SK-N-SH (cell line): ENCODE results near the gene PDE4B. TPM values are rescaled to one million over a fixed set of nuclear protein-coding genes. Genes with fewer than 3 reads are reported as not detected.

ENCODE experiments used
- CTCF ChIA-PET: fragments of 300-600, 350-600 bp; formaldehyde crosslinking; extraction: SDS; loops from one replicate; lab custom pipeline; 2021; lab: Yijun Ruan, JAX
- POLR2A ChIA-PET: fragments of 350-600 bp; sonication (Branson Sonifier 250); formaldehyde crosslinking; extraction: SDS; loops from one replicate; lab custom pipeline; 2020; ENCODE audit warnings: antibody characterized with exemption, inconsistent platforms; lab: Yijun Ruan, JAX
- DNase-seq: peaks from one replicate; pipeline ENCODE4 v3.0.0; 2012
- H2AFZ ChIP-seq: fragments of 200-600 bp; sonication (generic); 2 replicates; pipeline ENCODE4 v1.8.1; 2016; ENCODE audit warnings: antibody characterized with exemption, mild to moderate bottlenecking, low read depth
- H3F3A ChIP-seq: fragments of 200-600 bp; sonication (generic); replicated peaks from 2 replicates; pipeline ENCODE3; 2016; ENCODE audit warnings: antibody characterized with exemption, mild to moderate bottlenecking; ENCODE audit not compliant: insufficient read depth
- H3K27ac ChIP-seq, 2 experiments: fragments of 200-500 bp in 1 of 2; fragments of 200-600 bp in 1 of 2; sonication (Bioruptor generic) in 1 of 2; sonication (generic), shearing (Covaris generic) in 1 of 2; 2 replicates each; pipeline versions ENCODE4 v1.5.1 to v1.6.1; 2014 to 2016; ENCODE audit warnings: low read depth in 2 of 2, inconsistent platforms in 1 of 2, low read length in 1 of 2, mild to moderate bottlenecking in 1 of 2, mixed read lengths in 1 of 2
- H3K27me3 ChIP-seq: fragments of 200-600 bp; sonication (generic), shearing (Covaris generic); 2 replicates; pipeline ENCODE4 v1.6.1; 2016; ENCODE audit warnings: mixed run types; ENCODE audit not compliant: insufficient read depth
- H3K36me3 ChIP-seq, 2 experiments: fragments of 200-500 bp in 1 of 2; fragments of 200-600 bp in 1 of 2; sonication (Bioruptor generic) in 1 of 2; sonication (generic) in 1 of 2; replicated peaks in 1 of 2; 2 replicates each; pipeline versions ENCODE3 to v1.5.1; 2014 to 2016; ENCODE audit warnings: low read length in 1 of 2, mild to moderate bottlenecking in 1 of 2; ENCODE audit not compliant: insufficient read depth in 2 of 2, control insufficient read depth in 1 of 2
- H3K4me1 ChIP-seq, 2 experiments: fragments of 200-500 bp in 1 of 2; fragments of 200-600 bp in 1 of 2; sonication (Bioruptor generic) in 1 of 2; sonication (generic), shearing (Covaris generic) in 1 of 2; 2 replicates each; pipeline versions ENCODE4 v1.5.1 to v1.6.1; 2014 to 2016; ENCODE audit warnings: low read depth in 1 of 2, low read length in 1 of 2, mixed run types in 1 of 2; ENCODE audit not compliant: insufficient read depth in 2 of 2, control insufficient read depth in 1 of 2
- H3K4me2 ChIP-seq: fragments of 200-600 bp; sonication (generic), shearing (Covaris generic); 2 replicates; pipeline ENCODE4 v1.6.1; 2017; ENCODE audit warnings: mixed run types
- H3K4me3 ChIP-seq, 2 experiments: fragments of 200-500 bp in 1 of 2; fragments of 200-600 bp in 1 of 2; sonication (Bioruptor generic) in 1 of 2; sonication (generic), shearing (Covaris generic) in 1 of 2; 2 replicates each; pipeline versions ENCODE4 v1.5.1 to v1.8.1; 2014 to 2016; ENCODE audit warnings: low read depth in 2 of 2, inconsistent platforms in 1 of 2, low read length in 1 of 2, mild to moderate bottlenecking in 1 of 2, mixed read lengths in 1 of 2, moderate library complexity in 1 of 2
- H3K79me2 ChIP-seq: fragments of 200-600 bp; sonication (generic); 2 replicates; pipeline ENCODE4 v1.8.1; 2017; ENCODE audit warnings: mild to moderate bottlenecking; ENCODE audit not compliant: insufficient read depth
- H3K9ac ChIP-seq: fragments of 200-600 bp; sonication (generic); 2 replicates; pipeline ENCODE4 v1.6.1; 2017; ENCODE audit warnings: mixed run types
- H3K9me2 ChIP-seq: fragments of 200-600 bp; sonication (generic); 2 replicates; pipeline ENCODE4 v1.6.1; 2017; ENCODE audit warnings: mixed run types
- H3K9me3 ChIP-seq: fragments of 200-600 bp; sonication (generic); 2 replicates; pipeline ENCODE4 v1.6.1; 2017; ENCODE audit warnings: mixed run types, mild to moderate bottlenecking, moderate library complexity
- H4K20me1 ChIP-seq: fragments of 200-600 bp; sonication (generic); 2 replicates; pipeline ENCODE4 v1.6.1; 2017; ENCODE audit warnings: mild to moderate bottlenecking, mixed run types; ENCODE audit not compliant: insufficient read depth
- EP300 ChIP-seq, 2 experiments: IDR thresholded peaks; 2 replicates each; pipeline versions ENCODE4 v1.4.0 to v1.6.1; 2012; ENCODE audit warnings: borderline replicate concordance in 1 of 2, low read depth in 1 of 2, low read length in 1 of 2
- GATA2 ChIP-seq: sonication (generic); formaldehyde crosslinking; IDR thresholded peaks from 2 replicates; pipeline ENCODE4 v1.5.0; 2020; ENCODE audit warnings: mild to moderate bottlenecking, missing genetic modification reagents
- PBX3 ChIP-seq: IDR thresholded peaks from 2 replicates; pipeline ENCODE4; 2012
- REST ChIP-seq: IDR thresholded peaks from 2 replicates; pipeline ENCODE4 v1.6.1; 2012; ENCODE audit warnings: mild to moderate bottlenecking, low read depth, low read length, moderate library complexity
- RFX5 ChIP-seq: IDR thresholded peaks from 2 replicates; pipeline ENCODE4 v1.6.1; 2012; ENCODE audit warnings: mild to moderate bottlenecking, improper control_type of control experiment, low read length
- TCF12 ChIP-seq: IDR thresholded peaks from 2 replicates; pipeline ENCODE4 v1.4.0; 2012
- TEAD4 ChIP-seq: IDR thresholded peaks from 2 replicates; pipeline ENCODE4 v1.4.0; 2012; ENCODE audit warnings: mild to moderate bottlenecking, borderline replicate concordance; ENCODE audit not compliant: insufficient read depth
- USF2 ChIP-seq: fragments of 150-350 bp; IDR thresholded peaks from 2 replicates; pipeline ENCODE4 v1.6.1; 2017; ENCODE audit warnings: antibody characterized with exemption, low read length, low read depth, borderline replicate concordance
- WGBS: methylation state at CpG from one replicate; pipeline ENCODE4 v1.1.6; 2017; ENCODE audit warnings: low lambda C conversion rate; 5-methylcytosine and 5-hydroxymethylcytosine counted together
- polyA plus RNA-seq, 3 experiments: library from polyadenylated mRNA; depleted of rRNA; stranded (reverse); fragments of >200 nt; gene quantifications; 2 replicates each; pipeline ENCODE4 v1.2.3, GENCODE V29; 2012

The PDE4B gene
- polyA plus RNA-seq, 1 of the 3 experiments (the other 2 are of a cell fraction) = 1.9 TPM

- no peaks in the 10 kb centered on the region for H4K20me1 ChIP-seq
- CTCF ChIA-PET = interaction anchor here (0.8 to 13.1 kb wide), 4 partner anchors 40 to 447 kb away, joined by 3 to 203 read pairs (median 4); no protein-coding TSS in a partner anchor
These were observed 206.3 kb downstream of the PDE4B start for GRCh38 chr1:65998763-65999583.

More at GRCh38 chr1:65998763-65999583, 206.3 kb downstream of the PDE4B start:
- Histone ChIP-seq H3K9ac (no peak overlapping the region), H3F3A (no peaks in the 10 kb centered on the region), H3K27me3 (no peaks in the 10 kb centered on the region), H3K4me2 (no peak overlapping the region; the same call in 1 of the 2 replicates), H3K9me3 (no peaks in the 10 kb centered on the region), H3K9me2 (no peaks in the 10 kb centered on the region), H2AFZ (peak overlapping the region; percentile 74), H3K36me3 (no peaks in the 10 kb centered on the region), H3K79me2 (no peaks in the 10 kb centered on the region), H3K4me1 (peaks cover 3 to 25% of the 10 kb centered on the region in 2 experiments; a peak in 3 of 4 replicates), H3K27ac (peak overlapping the region; percentile 34 to 92; a peak in 3 of 4 replicates), H3K4me3 (no peak overlapping the region; a peak in 1 of 4 replicates)
- peak; percentile 12 for DNase-seq
- 29% methylated on average over 6 of the region's 6 CpGs for WGBS
- POLR2A ChIA-PET = no interaction called here
- TF ChIP-seq TCF12 = peak; percentile 56
- 0 out of 2 replicates have a peak, but pooled peaks have one; percentile 9 for TF ChIP-seq RFX5
- TF ChIP-seq USF2 = no peak
- no peak for TF ChIP-seq REST
- TF ChIP-seq GATA2 (CRISPR knock-in tag) = peak; percentile 78
- TF ChIP-seq TEAD4 = peak; percentile 53; the same call in 1 of the 2 replicates
- peak; percentile 44 for TF ChIP-seq PBX3
- TF ChIP-seq EP300 (IDR thresholded peaks at IDR 0.05; ENCODE audit: borderline replicate concordance in 1 of 2, low read depth in 1 of 2, low read length in 1 of 2) = peak; percentile 25 to 26; a peak in 1 of 4 replicates
- TF ChIP-seq, all 33 proteins: peak for 6
